ENCODE data around the gene RCAN1. TPM values are rescaled to one million over a fixed set of nuclear protein-coding genes. Genes with fewer than 3 reads are reported as not detected.

The RCAN1 gene
- total RNA-seq, 4 donors from 2014 or later: 8.7 to 27.5 (median 22.8) TPM

DNA sequence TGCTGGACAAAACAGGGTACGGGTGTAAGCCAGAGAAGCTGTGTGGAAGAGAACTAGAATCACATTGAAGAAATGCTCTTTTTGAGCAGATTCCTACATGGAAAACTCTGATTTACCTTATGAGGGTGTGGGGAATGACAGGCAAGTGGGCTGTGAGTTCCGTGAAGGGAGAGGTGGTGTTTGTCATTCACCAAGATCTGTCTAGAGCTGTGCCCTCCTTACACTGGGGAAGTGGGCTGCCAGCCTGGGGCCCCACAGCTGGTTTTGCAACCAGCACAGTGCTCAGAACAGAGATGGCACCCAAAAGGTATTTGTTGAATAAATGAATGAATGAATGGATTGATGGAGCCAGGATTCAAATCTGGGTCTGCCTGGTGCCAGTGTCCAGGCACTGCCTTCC, 10.4 kb downstream of the RCAN1 start:
- 90% methylated on average over 2 of the region's 2 CpGs for WGBS
- DNase-seq (ENCODE audit: low spot score in 2 of 2): no peak
- H3K4me3 ChIP-seq: no peak overlapping the region
- no peaks in the 10 kb centered on the region for H3K27me3 ChIP-seq
- no peaks in the 10 kb centered on the region for H3K9me3 ChIP-seq
- TF ChIP-seq, protein P1, sequence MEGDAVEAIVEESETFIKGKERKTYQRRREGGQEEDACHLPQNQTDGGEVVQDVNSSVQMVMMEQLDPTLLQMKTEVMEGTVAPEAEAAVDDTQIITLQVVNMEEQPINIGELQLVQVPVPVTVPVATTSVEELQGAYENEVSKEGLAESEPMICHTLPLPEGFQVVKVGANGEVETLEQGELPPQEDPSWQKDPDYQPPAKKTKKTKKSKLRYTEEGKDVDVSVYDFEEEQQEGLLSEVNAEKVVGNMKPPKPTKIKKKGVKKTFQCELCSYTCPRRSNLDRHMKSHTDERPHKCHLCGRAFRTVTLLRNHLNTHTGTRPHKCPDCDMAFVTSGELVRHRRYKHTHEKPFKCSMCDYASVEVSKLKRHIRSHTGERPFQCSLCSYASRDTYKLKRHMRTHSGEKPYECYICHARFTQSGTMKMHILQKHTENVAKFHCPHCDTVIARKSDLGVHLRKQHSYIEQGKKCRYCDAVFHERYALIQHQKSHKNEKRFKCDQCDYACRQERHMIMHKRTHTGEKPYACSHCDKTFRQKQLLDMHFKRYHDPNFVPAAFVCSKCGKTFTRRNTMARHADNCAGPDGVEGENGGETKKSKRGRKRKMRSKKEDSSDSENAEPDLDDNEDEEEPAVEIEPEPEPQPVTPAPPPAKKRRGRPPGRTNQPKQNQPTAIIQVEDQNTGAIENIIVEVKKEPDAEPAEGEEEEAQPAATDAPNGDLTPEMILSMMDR (IDR thresholded peaks at IDR 0.05): no peak
- TF ChIP-seq POLR2A (IDR thresholded peaks at IDR 0.05) (no peak), EP300 (IDR thresholded peaks at IDR 0.05) (no peak), POLR2AphosphoS5 (IDR thresholded peaks at IDR 0.05) (no peak)
- peaks cover 4% of the 10 kb centered on the region for H3K4me1 ChIP-seq
- H3K27ac ChIP-seq: no peak overlapping the region
- H3K36me3 ChIP-seq: no peaks in the 10 kb centered on the region

DNA sequence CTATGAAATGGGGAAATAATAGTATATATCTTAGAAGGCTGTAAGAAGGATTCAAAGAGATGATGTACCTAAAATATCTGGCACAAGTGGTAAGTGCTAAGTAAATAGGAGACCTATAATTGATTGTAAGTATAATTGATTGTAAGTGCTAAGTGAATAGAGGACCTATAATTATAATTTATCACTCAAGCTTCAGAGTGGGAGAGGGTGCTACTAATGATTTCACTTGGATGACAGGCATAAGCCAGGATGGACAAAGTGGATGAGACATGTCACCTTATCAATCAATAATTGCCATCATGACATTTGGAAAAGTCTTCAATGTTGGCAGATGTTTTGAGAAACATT, 11.2 kb downstream of the RCAN1 start:
- TF ChIP-seq, protein P1 (IDR thresholded peaks at IDR 0.05): no peak
- TF ChIP-seq POLR2AphosphoS5 (IDR thresholded peaks at IDR 0.05) (no peak), POLR2A (IDR thresholded peaks at IDR 0.05) (no peak), EP300 (IDR thresholded peaks at IDR 0.05) (no peak)
- Histone ChIP-seq H3K27me3 (no peaks in the 10 kb centered on the region), H3K27ac (no peak overlapping the region), H3K4me1 (peaks cover 4% of the 10 kb centered on the region), H3K9me3 (no peaks in the 10 kb centered on the region), H3K36me3 (no peaks in the 10 kb centered on the region), H3K4me3 (no peak overlapping the region)
- DNase-seq (ENCODE audit: low spot score in 2 of 2): no peak

DNA sequence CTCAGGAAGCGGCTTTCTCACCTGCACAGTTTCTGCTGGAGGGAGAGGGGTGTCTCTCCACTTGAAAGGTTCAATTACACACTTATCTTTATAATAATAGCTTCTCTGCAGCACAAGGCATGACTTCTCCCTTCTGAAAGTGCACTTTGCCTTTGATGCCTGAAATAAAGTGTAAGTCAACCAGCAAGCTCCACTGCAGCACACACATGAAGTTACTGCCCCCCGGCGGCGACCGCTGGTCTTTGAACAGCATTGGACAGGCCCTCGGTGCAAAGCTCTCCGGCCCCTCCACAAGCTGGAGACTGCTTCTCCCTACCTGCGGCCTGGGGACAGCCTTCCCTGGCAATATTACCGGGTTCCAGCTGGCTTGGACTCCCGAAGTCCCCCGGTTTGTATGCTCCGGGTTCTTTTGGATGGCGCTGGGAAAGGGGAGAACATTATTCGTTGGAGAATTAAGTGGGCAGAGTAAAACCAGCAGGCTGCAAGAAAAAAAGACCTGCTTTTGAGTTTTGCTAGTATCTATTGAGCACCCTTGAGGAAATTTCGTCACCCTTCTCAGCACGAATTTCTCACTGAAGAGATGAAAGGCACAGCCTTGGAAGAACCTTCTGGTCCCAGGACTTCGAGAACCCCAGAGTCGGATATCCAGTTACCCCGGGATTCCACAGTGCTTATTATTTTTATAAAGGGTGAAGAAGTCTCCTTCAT, 11.8 kb downstream of the RCAN1 start:
- TF ChIP-seq, protein P1 (IDR thresholded peaks at IDR 0.05): peak; percentile 53
- TF ChIP-seq EP300 (IDR thresholded peaks at IDR 0.05): no peak
- Histone ChIP-seq H3K4me3 (no peak overlapping the region), H3K36me3 (no peaks in the 10 kb centered on the region), H3K9me3 (no peaks in the 10 kb centered on the region), H3K27me3 (no peaks in the 10 kb centered on the region), H3K4me1 (peaks cover 4% of the 10 kb centered on the region), H3K27ac (no peak overlapping the region)
- 36% methylated on average over 19 of the region's 19 CpGs for WGBS
- peak; percentile 80 to 90 for DNase-seq (ENCODE audit: low spot score in 2 of 2)

DNA sequence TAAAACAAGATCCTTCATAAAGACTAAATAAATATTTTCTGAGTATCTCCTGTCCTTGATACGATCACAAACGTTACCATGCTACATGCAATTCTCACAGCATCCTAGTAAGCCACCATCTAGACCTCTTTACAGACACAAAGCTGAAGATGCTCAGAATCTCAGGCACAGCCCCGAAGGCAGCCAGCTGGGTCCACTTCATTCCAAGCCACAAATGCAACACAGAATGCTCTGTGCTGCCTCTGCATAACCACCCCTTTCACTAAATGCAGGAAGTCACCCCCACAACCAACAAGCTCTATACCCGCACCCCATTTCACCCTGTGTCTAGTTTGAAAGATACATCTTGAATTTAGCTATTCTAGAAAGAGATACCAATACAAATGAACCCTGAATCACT, 12.9 kb downstream of the RCAN1 start:
- Histone ChIP-seq H3K27me3 (no peaks in the 10 kb centered on the region), H3K4me1 (peaks cover 4% of the 10 kb centered on the region), H3K27ac (no peak overlapping the region), H3K36me3 (no peaks in the 10 kb centered on the region), H3K4me3 (no peak overlapping the region), H3K9me3 (no peaks in the 10 kb centered on the region)
- 88% methylated on average over 4 of the region's 4 CpGs for WGBS
- TF ChIP-seq EP300 (IDR thresholded peaks at IDR 0.05): no peak
- TF ChIP-seq, protein P1 (IDR thresholded peaks at IDR 0.05): no peak
- TF ChIP-seq POLR2A (IDR thresholded peaks at IDR 0.05): no peak
- no peak for TF ChIP-seq POLR2AphosphoS5 (IDR thresholded peaks at IDR 0.05)
- DNase-seq (ENCODE audit: low spot score in 2 of 2): no peak

DNA sequence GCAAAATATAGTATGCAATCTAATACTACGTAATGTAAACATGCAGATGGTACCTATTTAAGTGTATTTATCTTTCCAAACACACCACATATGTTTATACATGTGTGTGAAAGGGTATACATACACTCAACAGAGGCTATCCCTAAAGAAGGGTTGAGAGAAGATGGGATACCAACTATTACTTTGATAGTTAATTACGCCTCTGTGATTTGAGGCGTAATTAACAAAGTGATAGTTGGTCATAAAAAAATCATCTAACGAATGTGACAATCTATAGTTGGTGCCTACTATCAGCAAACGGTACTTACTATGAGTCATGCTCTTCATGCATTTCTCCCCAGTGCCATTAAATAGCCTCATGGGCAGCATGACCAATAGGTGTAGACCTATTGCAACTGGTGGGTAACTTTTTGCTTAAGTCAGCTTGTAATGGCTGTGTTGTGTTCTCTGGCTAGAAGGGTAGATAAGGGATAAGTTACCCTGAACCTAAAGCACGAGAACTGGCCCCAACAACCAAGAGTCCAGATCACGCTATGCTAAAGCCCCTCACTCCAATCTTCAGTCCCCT, 15.3 kb downstream of the RCAN1 start:
- WGBS: 94% methylated on average over 7 of the region's 7 CpGs
- Histone ChIP-seq H3K4me3 (no peak overlapping the region), H3K36me3 (no peaks in the 10 kb centered on the region), H3K4me1 (peaks cover 7% of the 10 kb centered on the region), H3K27me3 (no peaks in the 10 kb centered on the region), H3K9me3 (no peaks in the 10 kb centered on the region), H3K27ac (no peak overlapping the region)
- no peak for TF ChIP-seq POLR2AphosphoS5 (IDR thresholded peaks at IDR 0.05)
- TF ChIP-seq, protein P1 (IDR thresholded peaks at IDR 0.05): no peak
- no peak for TF ChIP-seq POLR2A (IDR thresholded peaks at IDR 0.05)
- TF ChIP-seq EP300 (IDR thresholded peaks at IDR 0.05): no peak
- DNase-seq (ENCODE audit: low spot score in 2 of 2): no peak

All from suprapubic skin (tissue), 4 donors.